ENCODE data around the gene GPR25.

DNA sequence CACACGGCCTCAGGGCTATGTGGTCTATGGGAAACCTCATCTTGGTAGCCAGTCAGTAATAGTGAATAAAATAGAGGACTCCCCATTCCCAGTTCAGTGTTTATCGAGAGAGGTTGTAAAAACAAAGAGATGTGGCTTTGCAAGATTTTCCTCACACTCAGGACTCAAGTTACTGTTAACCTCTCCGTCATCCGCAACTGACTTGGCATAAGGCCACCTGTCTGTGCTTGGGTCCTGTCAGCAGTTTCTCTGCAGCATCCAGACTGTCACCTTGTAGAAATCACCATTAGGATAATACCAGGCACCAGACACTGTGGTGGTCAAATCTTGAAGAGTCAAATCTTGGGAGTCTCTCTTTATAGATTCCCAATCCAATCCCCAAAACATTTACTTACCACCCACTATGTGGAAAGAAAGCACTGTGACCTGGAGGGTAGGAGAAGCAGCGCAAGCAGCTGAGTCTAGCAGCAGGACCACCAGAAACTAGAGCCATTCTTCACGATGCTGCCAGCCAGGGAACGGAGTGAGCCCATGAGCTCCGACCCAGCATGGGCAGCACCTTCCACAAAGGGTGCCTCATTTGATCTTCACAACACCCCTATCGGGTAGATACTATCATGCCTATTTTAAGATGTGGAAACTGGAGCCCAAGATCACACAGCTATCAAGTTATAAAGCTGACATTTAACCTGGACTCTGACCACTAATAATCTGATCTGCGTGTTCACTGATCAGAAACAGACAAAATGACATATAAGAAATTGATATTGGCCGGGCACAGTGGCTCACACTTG is 5.6 kb upstream of the GPR25 start:
- TF ChIP-seq, protein P1, sequence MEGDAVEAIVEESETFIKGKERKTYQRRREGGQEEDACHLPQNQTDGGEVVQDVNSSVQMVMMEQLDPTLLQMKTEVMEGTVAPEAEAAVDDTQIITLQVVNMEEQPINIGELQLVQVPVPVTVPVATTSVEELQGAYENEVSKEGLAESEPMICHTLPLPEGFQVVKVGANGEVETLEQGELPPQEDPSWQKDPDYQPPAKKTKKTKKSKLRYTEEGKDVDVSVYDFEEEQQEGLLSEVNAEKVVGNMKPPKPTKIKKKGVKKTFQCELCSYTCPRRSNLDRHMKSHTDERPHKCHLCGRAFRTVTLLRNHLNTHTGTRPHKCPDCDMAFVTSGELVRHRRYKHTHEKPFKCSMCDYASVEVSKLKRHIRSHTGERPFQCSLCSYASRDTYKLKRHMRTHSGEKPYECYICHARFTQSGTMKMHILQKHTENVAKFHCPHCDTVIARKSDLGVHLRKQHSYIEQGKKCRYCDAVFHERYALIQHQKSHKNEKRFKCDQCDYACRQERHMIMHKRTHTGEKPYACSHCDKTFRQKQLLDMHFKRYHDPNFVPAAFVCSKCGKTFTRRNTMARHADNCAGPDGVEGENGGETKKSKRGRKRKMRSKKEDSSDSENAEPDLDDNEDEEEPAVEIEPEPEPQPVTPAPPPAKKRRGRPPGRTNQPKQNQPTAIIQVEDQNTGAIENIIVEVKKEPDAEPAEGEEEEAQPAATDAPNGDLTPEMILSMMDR (IDR thresholded peaks at IDR 0.05 in 2 of 3, conservative IDR thresholded peaks at IDR 0.05 in 1 of 3; ENCODE audit: borderline replicate concordance in 1 of 3, insufficient read depth in 1 of 3, low read depth in 2 of 3, low read length in 2 of 3) = no peak
- TF ChIP-seq POLR2A (IDR thresholded peaks at IDR 0.05; ENCODE audit: borderline replicate concordance, extremely low read depth, insufficient read depth, insufficient read length) = no peak
- TF ChIP-seq ZNF274 (IDR thresholded peaks at IDR 0.05; ENCODE audit: low read depth, low read length) = no peak
- no peak for TF ChIP-seq YY1 (IDR thresholded peaks at IDR 0.05; ENCODE audit: extremely low read depth, insufficient replicate concordance, low read depth, low read length)

Data from HCT116 (cell line).